ENCODE data around the gene TMPRSS2. TPM values are rescaled to one million over a fixed set of nuclear protein-coding genes. Genes with fewer than 3 reads are reported as not detected.

The TMPRSS2 gene
- total and polyA plus RNA-seq, 2 of the 13 experiments (the other 11 are each of a cell fraction or from before 2014, with no cell fraction given): 1.7 to 1.8 TPM

DNA sequence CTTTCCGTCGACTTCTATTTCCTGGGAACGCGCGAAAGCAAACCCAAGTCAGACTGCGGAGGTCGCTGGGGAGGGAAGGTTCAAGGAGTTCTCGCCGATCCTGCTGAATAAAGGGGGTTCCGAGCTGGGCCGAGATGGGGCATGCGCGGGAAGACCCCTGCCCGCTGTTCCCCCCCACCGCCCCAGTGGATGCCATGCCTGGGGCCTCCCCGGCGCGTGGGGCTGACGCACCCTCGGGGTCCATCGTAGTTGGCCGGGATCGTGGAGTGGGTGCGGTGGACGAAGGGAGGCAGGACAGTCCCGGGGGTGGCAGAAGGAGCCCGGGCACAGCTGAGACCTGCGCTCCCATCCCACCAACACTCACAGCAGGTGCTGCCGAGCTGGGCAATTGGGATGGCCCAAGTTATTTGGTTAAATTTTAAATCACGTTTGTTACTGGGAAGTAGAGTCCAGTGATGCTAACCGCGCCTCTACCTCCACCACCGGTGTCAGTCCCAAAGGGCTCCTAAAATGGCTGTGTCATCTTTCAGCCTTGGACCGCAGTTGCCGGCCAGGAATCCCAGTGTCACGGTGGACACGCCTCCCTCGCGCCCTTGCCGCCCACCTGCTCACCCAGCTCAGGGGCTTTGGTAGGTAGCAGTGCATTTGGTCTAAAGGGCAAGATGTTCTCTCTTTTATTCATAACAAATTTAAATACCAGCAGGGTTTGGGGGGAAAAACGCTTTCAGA, 81.1 kb downstream of the TMPRSS2 start:
- POLR2A ChIA-PET: no interaction called here
- CTCF ChIA-PET (ENCODE audit: low intra/inter-chr PET ratio, low total read pairs): no interaction called here
- in situ Hi-C loops (cut with HindIII; ENCODE audit: extremely low pct_ligation_motif_present, low pct_unique_long_range_greater_than_20kb): no loop called here
- H2AFZ ChIP-seq (ENCODE audit: low read length): no peak overlapping the region
- no TSS peak for BruUV-seq (replicated peaks)
- intact Hi-C loops (cut with micrococcal nuclease; ENCODE audit: unreplicated experiment): no loop called here
- no peak overlapping the region for H3K27ac ChIP-seq (ENCODE audit: extremely low read length, insufficient read depth, low read length)
- no peaks in the 10 kb centered on the region for H3K27me3 ChIP-seq (ENCODE audit: control insufficient read depth in 1 of 2, insufficient read depth in 2 of 2, low read length in 2 of 2)
- H3K79me2 ChIP-seq (ENCODE audit: insufficient read depth, low read length): no peaks in the 10 kb centered on the region
- TF ChIP-seq ZNF564 (CRISPR knock-in tag; IDR thresholded peaks at IDR 0.05) (no peak), SP2 (CRISPR knock-in tag; IDR thresholded peaks at IDR 0.05) (no peak), JDP2 (CRISPR knock-in tag; IDR thresholded peaks at IDR 0.05; ENCODE audit: borderline replicate concordance) (no peak), ZNF556 (CRISPR knock-in tag; IDR thresholded peaks at IDR 0.05; ENCODE audit: borderline replicate concordance) (no peak), AHR (CRISPR knock-in tag; IDR thresholded peaks at IDR 0.05) (no peak), SIN3A (IDR thresholded peaks at IDR 0.05; ENCODE audit: borderline replicate concordance, low read depth, low read length) (no peak), JUNB (CRISPR knock-in tag; IDR thresholded peaks at IDR 0.05; ENCODE audit: borderline replicate concordance) (no peak)
- TF ChIP-seq, protein P1, sequence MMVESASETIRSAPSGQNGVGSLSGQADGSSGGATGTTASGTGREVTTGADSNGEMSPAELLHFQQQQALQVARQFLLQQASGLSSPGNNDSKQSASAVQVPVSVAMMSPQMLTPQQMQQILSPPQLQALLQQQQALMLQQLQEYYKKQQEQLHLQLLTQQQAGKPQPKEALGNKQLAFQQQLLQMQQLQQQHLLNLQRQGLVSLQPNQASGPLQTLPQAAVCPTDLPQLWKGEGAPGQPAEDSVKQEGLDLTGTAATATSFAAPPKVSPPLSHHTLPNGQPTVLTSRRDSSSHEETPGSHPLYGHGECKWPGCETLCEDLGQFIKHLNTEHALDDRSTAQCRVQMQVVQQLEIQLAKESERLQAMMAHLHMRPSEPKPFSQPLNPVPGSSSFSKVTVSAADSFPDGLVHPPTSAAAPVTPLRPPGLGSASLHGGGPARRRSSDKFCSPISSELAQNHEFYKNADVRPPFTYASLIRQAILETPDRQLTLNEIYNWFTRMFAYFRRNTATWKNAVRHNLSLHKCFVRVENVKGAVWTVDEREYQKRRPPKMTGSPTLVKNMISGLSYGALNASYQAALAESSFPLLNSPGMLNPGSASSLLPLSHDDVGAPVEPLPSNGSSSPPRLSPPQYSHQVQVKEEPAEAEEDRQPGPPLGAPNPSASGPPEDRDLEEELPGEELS (CRISPR knock-in tag; IDR thresholded peaks at IDR 0.05): no peak
- ATAC-seq (no peak), DNase-seq (ENCODE audit: low spot score) (no peak), FAIRE-seq (no peak)
- H3K36me3 ChIP-seq (replicated peaks in 1 of 2; ENCODE audit: control insufficient read depth in 1 of 2, insufficient read depth in 2 of 2, low read length in 2 of 2): no peaks in the 10 kb centered on the region
- H3K4me3 ChIP-seq (replicated peaks in 1 of 3; ENCODE audit: insufficient read depth in 1 of 3, low read depth in 2 of 3, low read length in 3 of 3): no peak overlapping the region; a peak in 1 of 6 replicates
- 89% methylated on average over 34 of the region's 41 CpGs for WGBS (ENCODE audit: low lambda C conversion rate)
- H3K4me1 ChIP-seq (ENCODE audit: insufficient read depth, low read length): peaks cover 7% of the 10 kb centered on the region
- no peaks in the 10 kb centered on the region for H4K20me1 ChIP-seq (ENCODE audit: insufficient read depth, low read length)
- peak overlapping the region; percentile 42; the same call in 1 of the 2 replicates for H3K4me2 ChIP-seq (ENCODE audit: low read depth, low read length)
- no peak overlapping the region for H3K9ac ChIP-seq (ENCODE audit: insufficient read depth, low read depth, low read length)
- no peaks in the 10 kb centered on the region for H3K9me3 ChIP-seq (ENCODE audit: low read length)

All from HepG2 (cell line).